ENCODE data around the gene KRT6B. TPM values are rescaled to one million over a fixed set of nuclear protein-coding genes. Genes with fewer than 3 reads are reported as not detected.

The KRT6B gene
- total and polyA plus RNA-seq, 2 experiments from 2014 or later, result not detected

DNA sequence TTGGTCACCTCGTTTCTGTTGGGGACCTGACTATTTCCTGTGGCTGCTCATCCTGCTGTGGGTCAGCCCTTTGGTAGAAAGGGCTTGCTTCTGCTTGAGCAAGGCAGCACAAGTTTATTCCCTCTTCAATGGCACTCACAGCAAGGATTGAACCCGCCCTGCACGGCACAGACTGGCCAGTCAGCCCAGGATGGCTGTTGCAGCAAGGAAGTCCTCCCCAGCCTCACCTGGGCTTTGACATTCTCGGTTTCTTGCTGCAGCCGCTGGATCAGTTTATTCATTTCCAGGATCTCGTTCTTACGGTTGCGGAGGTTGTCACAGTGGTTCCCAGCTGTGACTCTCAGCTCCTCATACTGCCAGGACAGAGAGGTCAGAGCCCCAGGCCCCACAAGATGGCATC lies 55.3 kb downstream of the KRT6B start:
- no peaks in the 10 kb centered on the region for H3K27me3 ChIP-seq (ENCODE audit: insufficient read depth)
- H3K4me3 ChIP-seq, result no peak overlapping the region
- no peaks in the 10 kb centered on the region; the same call in 2 of the 3 replicates for H3K4me1 Mint-ChIP-seq
- H3K36me3 Mint-ChIP-seq (ENCODE audit: low read depth), result no peaks in the 10 kb centered on the region
- no peaks in the 10 kb centered on the region for H3K79me2 ChIP-seq (replicated peaks; ENCODE audit: insufficient read depth)
- no peaks in the 10 kb centered on the region for H3K4me1 ChIP-seq (ENCODE audit: insufficient read depth)
- H3K4me3 Mint-ChIP-seq, result no peak overlapping the region
- H3K9me3 Mint-ChIP-seq, result no peaks in the 10 kb centered on the region; the same call in 1 of the 3 replicates
- no peaks in the 10 kb centered on the region for H4K20me1 ChIP-seq (replicated peaks; ENCODE audit: insufficient read depth)
- H3K9me2 ChIP-seq (ENCODE audit: insufficient read depth), result no peaks in the 10 kb centered on the region
- H3K27ac Mint-ChIP-seq, result no peak overlapping the region
- H3K36me3 ChIP-seq (ENCODE audit: insufficient read depth), result no peaks in the 10 kb centered on the region
- TF ChIP-seq CREB1 (CRISPR knock-in tag; IDR thresholded peaks at IDR 0.05; ENCODE audit: low read depth) (no peak), POLR2AphosphoS5 (IDR thresholded peaks at IDR 0.05; ENCODE audit: low read depth) (no peak), ETS1 (IDR thresholded peaks at IDR 0.05) (no peak), JUNB (IDR thresholded peaks at IDR 0.05; ENCODE audit: unreplicated experiment) (no peak), NANOG (IDR thresholded peaks at IDR 0.05; ENCODE audit: borderline replicate concordance) (no peak), CTCF (conservative IDR thresholded peaks at IDR 0.05; ENCODE audit: low read depth in 2 of 2) (no peak), STAT1 (IDR thresholded peaks at IDR 0.05; ENCODE audit: unreplicated experiment) (no peak)
- no peak for ATAC-seq
- no peak overlapping the region for H3K4me2 ChIP-seq
- no peaks in the 10 kb centered on the region for H3F3A ChIP-seq (replicated peaks; ENCODE audit: low read depth)
- H3K27me3 Mint-ChIP-seq (ENCODE audit: insufficient read depth, low read depth, poor library complexity), result peaks cover 3% of the 10 kb centered on the region
- H3K27ac ChIP-seq (ENCODE audit: low read depth), result no peak overlapping the region
- no peak overlapping the region for H2AFZ ChIP-seq
- no peak for DNase-seq (ENCODE audit: low spot score)

Other genes with a start within 250 kb of the KRT6B start
- 9.4 and 11.7 TPM in 2 replicates for gene KRT7, start 218.9 kb downstream of the KRT6B start, total RNA-seq (2014; rRNA removed; shearing (Covaris generic))
- gene KRT7, start 218.9 kb downstream of the KRT6B start, polyA plus RNA-seq (2016; fragmentation: Nextera tagmentation; extraction: Ambion mirVana), result 6.5 and 16.4 TPM in 2 replicates
- gene KRT86, start 177.5 kb downstream of the KRT6B start, total RNA-seq (2014; rRNA removed; shearing (Covaris generic)), result not detected in 2 replicates
- 0.16 and 0.30 TPM in 2 replicates for gene KRT86, start 177.5 kb downstream of the KRT6B start, polyA plus RNA-seq (2016; fragmentation: Nextera tagmentation; extraction: Ambion mirVana)
- not detected in 2 replicates for gene KRT81, start 160.6 kb downstream of the KRT6B start, total RNA-seq (2014; rRNA removed; shearing (Covaris generic))
- not detected in 2 replicates for gene KRT81, start 160.6 kb downstream of the KRT6B start, polyA plus RNA-seq (2016; fragmentation: Nextera tagmentation; extraction: Ambion mirVana)
- gene KRT83, start 130.7 kb downstream of the KRT6B start, total RNA-seq (2014; rRNA removed; shearing (Covaris generic)), result not detected in 2 replicates
- gene KRT83, start 130.7 kb downstream of the KRT6B start, polyA plus RNA-seq (2016; fragmentation: Nextera tagmentation; extraction: Ambion mirVana), result not detected in 2 replicates
- gene KRT85, start 84.7 kb downstream of the KRT6B start, total RNA-seq (2014; rRNA removed; shearing (Covaris generic)), result not detected in 2 replicates
- not detected in 2 replicates for gene KRT85, start 84.7 kb downstream of the KRT6B start, polyA plus RNA-seq (2016; fragmentation: Nextera tagmentation; extraction: Ambion mirVana)
- not detected in 2 replicates for gene KRT84, start 66.5 kb downstream of the KRT6B start, total RNA-seq (2014; rRNA removed; shearing (Covaris generic))
- gene KRT84, start 66.5 kb downstream of the KRT6B start, polyA plus RNA-seq (2016; fragmentation: Nextera tagmentation; extraction: Ambion mirVana), result not detected in 2 replicates
- gene KRT82, start 45.8 kb downstream of the KRT6B start, total RNA-seq (2014; rRNA removed; shearing (Covaris generic)), result not detected in 2 replicates
- not detected in 2 replicates for gene KRT82, start 45.8 kb downstream of the KRT6B start, polyA plus RNA-seq (2016; fragmentation: Nextera tagmentation; extraction: Ambion mirVana)
- not detected in 2 replicates for gene KRT75, start 17.8 kb downstream of the KRT6B start, total RNA-seq (2014; rRNA removed; shearing (Covaris generic))
- not detected in 2 replicates for gene KRT75, start 17.8 kb downstream of the KRT6B start, polyA plus RNA-seq (2016; fragmentation: Nextera tagmentation; extraction: Ambion mirVana)
- not detected in 2 replicates for gene KRT6C, start 21.7 kb upstream of the KRT6B start, total RNA-seq (2014; rRNA removed; shearing (Covaris generic))
- not detected in 2 replicates for gene KRT6C, start 21.7 kb upstream of the KRT6B start, polyA plus RNA-seq (2016; fragmentation: Nextera tagmentation; extraction: Ambion mirVana)
- not detected in 2 replicates for gene KRT6A, start 41.1 kb upstream of the KRT6B start, total RNA-seq (2014; rRNA removed; shearing (Covaris generic))
- gene KRT6A, start 41.1 kb upstream of the KRT6B start, polyA plus RNA-seq (2016; fragmentation: Nextera tagmentation; extraction: Ambion mirVana), result not detected in 2 replicates
- not detected in 2 replicates for gene KRT5, start 68.2 kb upstream of the KRT6B start, total RNA-seq (2014; rRNA removed; shearing (Covaris generic))
- not detected in 2 replicates for gene KRT5, start 68.2 kb upstream of the KRT6B start, polyA plus RNA-seq (2016; fragmentation: Nextera tagmentation; extraction: Ambion mirVana)
- not detected in 2 replicates for gene KRT71, start 101.0 kb upstream of the KRT6B start, total RNA-seq (2014; rRNA removed; shearing (Covaris generic))
- gene KRT71, start 101.0 kb upstream of the KRT6B start, polyA plus RNA-seq (2016; fragmentation: Nextera tagmentation; extraction: Ambion mirVana), result not detected in 2 replicates
- gene KRT74, start 121.7 kb upstream of the KRT6B start, total RNA-seq (2014; rRNA removed; shearing (Covaris generic)), result not detected in 2 replicates
- gene KRT74, start 121.7 kb upstream of the KRT6B start, polyA plus RNA-seq (2016; fragmentation: Nextera tagmentation; extraction: Ambion mirVana), result not detected in 2 replicates
- gene KRT72, start 149.3 kb upstream of the KRT6B start, total RNA-seq (2014; rRNA removed; shearing (Covaris generic)), result not detected in 2 replicates
- not detected in 2 replicates for gene KRT72, start 149.3 kb upstream of the KRT6B start, polyA plus RNA-seq (2016; fragmentation: Nextera tagmentation; extraction: Ambion mirVana)
- not detected in 2 replicates for gene KRT73, start 166.4 kb upstream of the KRT6B start, total RNA-seq (2014; rRNA removed; shearing (Covaris generic))
- gene KRT73, start 166.4 kb upstream of the KRT6B start, polyA plus RNA-seq (2016; fragmentation: Nextera tagmentation; extraction: Ambion mirVana), result not detected in 2 replicates
- not detected in 2 replicates for gene KRT2, start 200.1 kb upstream of the KRT6B start, total RNA-seq (2014; rRNA removed; shearing (Covaris generic))
- not detected in 2 replicates for gene KRT2, start 200.1 kb upstream of the KRT6B start, polyA plus RNA-seq (2016; fragmentation: Nextera tagmentation; extraction: Ambion mirVana)
- not detected in 2 replicates for gene KRT1, start 228.3 kb upstream of the KRT6B start, total RNA-seq (2014; rRNA removed; shearing (Covaris generic))
- not detected in 2 replicates for gene KRT1, start 228.3 kb upstream of the KRT6B start, polyA plus RNA-seq (2016; fragmentation: Nextera tagmentation; extraction: Ambion mirVana)